Measurements from ENCODE around the gene KIRREL1. TPM values are rescaled to one million over a fixed set of nuclear protein-coding genes. Genes with fewer than 3 reads are reported as not detected.

KIRREL1 gene
- total RNA-seq, 1 donor from 2014 or later: 122 TPM

DNA sequence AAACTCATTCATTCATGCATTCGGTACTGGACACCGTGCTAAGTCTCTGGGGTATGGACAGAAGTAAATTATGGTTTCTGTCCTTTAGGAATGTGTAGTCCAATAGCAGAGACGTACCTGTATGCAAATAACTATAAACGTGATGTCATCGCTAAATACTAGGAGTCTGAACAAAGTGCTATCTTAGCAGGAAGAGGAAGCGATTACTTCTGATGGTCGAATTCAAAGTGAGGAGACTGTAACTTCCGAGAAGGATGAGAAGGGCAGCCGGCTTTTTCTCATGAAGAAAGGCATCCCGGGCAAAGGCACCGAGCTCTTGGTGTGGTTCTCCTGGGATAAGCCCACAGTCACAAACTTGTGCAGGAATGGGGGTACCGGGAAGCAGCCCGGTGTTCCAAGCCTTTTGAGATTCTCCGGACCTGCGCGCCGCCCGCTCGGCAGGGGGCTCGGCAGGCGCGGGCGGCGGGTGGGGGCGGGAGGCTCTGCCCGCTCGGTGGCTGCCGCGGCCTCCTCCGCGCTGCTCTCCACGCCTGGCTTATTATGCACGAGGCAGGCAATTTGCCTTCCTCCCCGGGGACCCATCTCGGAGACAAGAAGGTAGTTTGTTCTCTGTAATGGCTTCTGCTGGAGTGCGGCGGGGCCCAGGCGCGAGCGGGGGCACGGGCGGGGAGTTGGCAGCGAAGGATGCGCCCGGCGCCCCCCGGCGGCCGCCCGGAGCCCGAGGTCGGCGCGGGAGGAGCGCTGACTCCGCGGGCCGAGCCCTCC is 119.7 kb downstream of the KIRREL1 start:
- Mint-ChIP-seq H3K27me3 (ENCODE audit: unreplicated experiment) (peaks cover 26% of the 10 kb centered on the region), H3K9me3 (ENCODE audit: unreplicated experiment) (peaks cover 5% of the 10 kb centered on the region), H3K36me3 (ENCODE audit: unreplicated experiment) (no peaks in the 10 kb centered on the region), H3K4me3 (ENCODE audit: unreplicated experiment) (peak overlapping the region; percentile 77), H3K4me1 (ENCODE audit: unreplicated experiment) (peaks cover 15% of the 10 kb centered on the region), H3K27ac (ENCODE audit: unreplicated experiment) (no peak overlapping the region)
- TF ChIP-seq, protein P1, sequence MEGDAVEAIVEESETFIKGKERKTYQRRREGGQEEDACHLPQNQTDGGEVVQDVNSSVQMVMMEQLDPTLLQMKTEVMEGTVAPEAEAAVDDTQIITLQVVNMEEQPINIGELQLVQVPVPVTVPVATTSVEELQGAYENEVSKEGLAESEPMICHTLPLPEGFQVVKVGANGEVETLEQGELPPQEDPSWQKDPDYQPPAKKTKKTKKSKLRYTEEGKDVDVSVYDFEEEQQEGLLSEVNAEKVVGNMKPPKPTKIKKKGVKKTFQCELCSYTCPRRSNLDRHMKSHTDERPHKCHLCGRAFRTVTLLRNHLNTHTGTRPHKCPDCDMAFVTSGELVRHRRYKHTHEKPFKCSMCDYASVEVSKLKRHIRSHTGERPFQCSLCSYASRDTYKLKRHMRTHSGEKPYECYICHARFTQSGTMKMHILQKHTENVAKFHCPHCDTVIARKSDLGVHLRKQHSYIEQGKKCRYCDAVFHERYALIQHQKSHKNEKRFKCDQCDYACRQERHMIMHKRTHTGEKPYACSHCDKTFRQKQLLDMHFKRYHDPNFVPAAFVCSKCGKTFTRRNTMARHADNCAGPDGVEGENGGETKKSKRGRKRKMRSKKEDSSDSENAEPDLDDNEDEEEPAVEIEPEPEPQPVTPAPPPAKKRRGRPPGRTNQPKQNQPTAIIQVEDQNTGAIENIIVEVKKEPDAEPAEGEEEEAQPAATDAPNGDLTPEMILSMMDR (IDR thresholded peaks at IDR 0.05): peak; percentile 86
- DNase-seq (ENCODE audit: extremely low spot score, unreplicated experiment): no peak

DNA sequence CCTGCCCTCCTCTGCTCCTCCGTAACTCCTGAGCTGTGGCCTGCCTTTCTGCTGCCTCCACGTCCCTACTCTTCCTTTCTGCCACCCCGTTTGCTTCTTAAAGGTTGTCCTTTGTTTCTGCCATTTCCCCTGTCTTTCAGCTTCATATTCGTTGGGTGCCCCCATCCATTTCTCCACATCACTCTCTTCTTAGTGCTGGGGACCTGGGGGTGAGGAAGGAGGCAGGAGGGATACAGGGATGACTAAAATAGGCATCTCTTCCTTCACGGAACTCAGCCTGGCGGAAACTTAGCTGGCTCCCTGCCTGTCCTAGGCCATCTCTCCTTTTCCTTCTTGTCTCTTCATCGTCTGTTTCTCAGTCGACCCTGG is 120.3 kb downstream of the KIRREL1 start:
- H3K4me3 Mint-ChIP-seq (ENCODE audit: unreplicated experiment): peak overlapping the region; percentile 77
- H3K36me3 Mint-ChIP-seq (ENCODE audit: unreplicated experiment): no peaks in the 10 kb centered on the region
- peaks cover 26% of the 10 kb centered on the region for H3K27me3 Mint-ChIP-seq (ENCODE audit: unreplicated experiment)
- TF ChIP-seq, protein P1 (IDR thresholded peaks at IDR 0.05): no peak
- H3K4me1 Mint-ChIP-seq (ENCODE audit: unreplicated experiment): peaks cover 19% of the 10 kb centered on the region
- no peak for DNase-seq (ENCODE audit: extremely low spot score, unreplicated experiment)
- H3K27ac Mint-ChIP-seq (ENCODE audit: unreplicated experiment): no peak overlapping the region
- peaks cover 5% of the 10 kb centered on the region for H3K9me3 Mint-ChIP-seq (ENCODE audit: unreplicated experiment)

DNA sequence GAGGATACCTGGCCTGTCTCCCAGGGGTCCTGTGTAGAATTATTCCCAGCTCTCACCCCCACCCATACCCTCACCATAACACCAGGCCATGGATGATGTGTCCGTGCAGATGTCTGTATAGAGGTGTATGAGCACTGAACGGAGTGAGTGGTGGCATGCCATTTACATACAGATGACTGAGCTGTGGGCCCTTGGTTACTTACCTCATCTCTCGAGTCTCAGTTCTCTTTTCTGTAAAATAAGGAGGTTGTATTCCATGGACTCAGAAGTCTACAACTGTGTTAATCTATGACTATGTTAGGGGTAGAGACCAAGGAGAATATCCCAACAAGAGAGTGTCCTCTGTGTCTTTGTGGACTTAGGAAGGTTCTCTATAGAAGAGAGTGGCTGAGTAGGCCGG is 121.7 kb downstream of the KIRREL1 start:
- TF ChIP-seq, protein P1 (IDR thresholded peaks at IDR 0.05): no peak
- Mint-ChIP-seq H3K27me3 (ENCODE audit: unreplicated experiment) (peaks cover 39% of the 10 kb centered on the region), H3K4me3 (ENCODE audit: unreplicated experiment) (no peak overlapping the region), H3K9me3 (ENCODE audit: unreplicated experiment) (no peaks in the 10 kb centered on the region), H3K36me3 (ENCODE audit: unreplicated experiment) (no peaks in the 10 kb centered on the region), H3K4me1 (ENCODE audit: unreplicated experiment) (peaks cover 19% of the 10 kb centered on the region), H3K27ac (ENCODE audit: unreplicated experiment) (no peak overlapping the region)
- DNase-seq (ENCODE audit: extremely low spot score, unreplicated experiment): no peak

DNA sequence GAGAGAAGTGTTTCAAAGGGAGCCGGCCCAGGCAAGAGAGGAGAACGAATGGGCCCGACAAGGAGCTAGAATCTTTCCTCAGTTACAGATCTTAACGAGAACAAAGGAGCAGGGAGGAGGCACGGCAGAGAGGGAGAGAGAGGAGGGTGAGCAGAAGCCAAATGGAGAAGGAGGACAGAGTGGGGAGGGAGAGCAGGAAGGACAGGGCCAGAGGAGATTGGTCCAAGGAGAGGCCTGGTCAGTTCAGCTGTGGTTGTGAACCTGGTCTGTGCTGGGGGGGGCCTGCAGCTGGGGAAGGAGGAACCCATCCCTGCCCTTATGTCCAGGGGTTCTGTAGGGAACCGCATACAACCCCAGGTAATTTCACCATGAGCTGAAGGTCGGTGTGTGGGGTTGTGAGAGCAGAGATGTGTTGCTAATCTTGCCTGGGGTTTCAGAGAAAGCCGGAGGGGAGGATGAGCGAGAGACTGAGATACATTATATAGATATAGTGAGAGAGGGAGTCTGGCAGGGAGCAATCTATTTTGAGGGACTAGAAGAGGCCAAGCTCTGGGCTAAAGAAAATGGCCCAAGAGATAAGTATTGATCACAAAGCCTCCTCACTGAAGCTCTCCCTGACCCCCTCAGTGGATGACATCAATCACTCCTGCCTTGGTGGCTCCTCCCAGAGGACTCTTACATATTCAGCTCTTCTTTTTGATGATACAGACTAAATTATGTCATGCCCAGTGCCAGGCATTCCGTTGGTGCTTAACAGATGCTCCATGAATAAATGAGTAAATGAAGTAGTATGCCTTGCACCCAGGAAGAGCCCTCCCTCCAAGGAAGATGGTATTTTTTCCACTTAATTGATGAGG is 123.1 kb downstream of the KIRREL1 start:
- no peak for DNase-seq (ENCODE audit: extremely low spot score, unreplicated experiment)
- H3K36me3 Mint-ChIP-seq (ENCODE audit: unreplicated experiment): no peaks in the 10 kb centered on the region
- H3K4me3 Mint-ChIP-seq (ENCODE audit: unreplicated experiment): no peak overlapping the region
- H3K4me1 Mint-ChIP-seq (ENCODE audit: unreplicated experiment): peaks cover 19% of the 10 kb centered on the region
- H3K27ac Mint-ChIP-seq (ENCODE audit: unreplicated experiment): no peak overlapping the region
- TF ChIP-seq, protein P1 (IDR thresholded peaks at IDR 0.05): no peak
- no peaks in the 10 kb centered on the region for H3K9me3 Mint-ChIP-seq (ENCODE audit: unreplicated experiment)
- peaks cover 45% of the 10 kb centered on the region for H3K27me3 Mint-ChIP-seq (ENCODE audit: unreplicated experiment)

Data from osteocyte (in vitro differentiated cells).